Measurements from ENCODE around the gene GNAS-AS1.
A peak's percentile ranks its signal among the peaks of the same experiment; 100 is the strongest.

Gene GNAS-AS1

GRCh38 chr20:58888521-58889333, 38.0 kb upstream of the GNAS-AS1 start:
- H3K9me3 ChIP-seq (ENCODE audit: insufficient read depth, low read length) = no peaks in the 10 kb centered on the region
- H3F3A ChIP-seq (ENCODE audit: insufficient read depth) = peaks cover 23% of the 10 kb centered on the region
- no peaks in the 10 kb centered on the region for H3K27me3 ChIP-seq (ENCODE audit: low read length)
- H3K36me3 ChIP-seq (ENCODE audit: low read length) = no peaks in the 10 kb centered on the region; the same call in 1 of the 2 replicates
- H4K20me1 ChIP-seq (ENCODE audit: low read depth, low read length) = peaks cover 7% of the 10 kb centered on the region
- no peaks in the 10 kb centered on the region for H3K9me2 ChIP-seq (replicated peaks; ENCODE audit: insufficient read depth, low read length)
- H2AFZ ChIP-seq (ENCODE audit: low read depth, low read length, severe bottlenecking) = peak overlapping the region; percentile 63
- peak overlapping the region; percentile 74 for H3K4me3 ChIP-seq (ENCODE audit: insufficient read depth, low read length, poor library complexity, severe bottlenecking)
- H3K79me2 ChIP-seq (ENCODE audit: insufficient read depth, low read length) = peaks cover 22% of the 10 kb centered on the region
- H3K4me2 ChIP-seq (ENCODE audit: low read depth, low read length, poor library complexity, severe bottlenecking) = peak overlapping the region; percentile 75
- TF ChIP-seq CTCF (IDR thresholded peaks at IDR 0.05; ENCODE audit: insufficient read depth, low read length, poor library complexity, severe bottlenecking) (no peak), EZH2phosphoT487 (conservative IDR thresholded peaks at IDR 0.05; ENCODE audit: low read length) (no peak)
- peak overlapping the region; percentile 89 for H3K27ac ChIP-seq (ENCODE audit: low read depth, low read length)
- H3K9ac ChIP-seq (ENCODE audit: low read length) = peak overlapping the region; percentile 95

GRCh38 chr20:58888103-58888502, 37.4 kb upstream of the GNAS-AS1 start:
- Histone ChIP-seq H3K9me2 (replicated peaks; ENCODE audit: insufficient read depth, low read length) (no peaks in the 10 kb centered on the region), H3K4me3 (ENCODE audit: insufficient read depth, low read length, poor library complexity, severe bottlenecking) (peak overlapping the region; percentile 74), H3K9me3 (ENCODE audit: insufficient read depth, low read length) (no peaks in the 10 kb centered on the region), H3K27me3 (ENCODE audit: low read length) (no peaks in the 10 kb centered on the region), H3K27ac (ENCODE audit: low read depth, low read length) (peak overlapping the region; percentile 26; the same call in 1 of the 2 replicates), H3K9ac (ENCODE audit: low read length) (peak overlapping the region; percentile 95), H3K4me2 (ENCODE audit: low read depth, low read length, poor library complexity, severe bottlenecking) (peak overlapping the region; percentile 60), H3K36me3 (ENCODE audit: low read length) (no peaks in the 10 kb centered on the region; the same call in 1 of the 2 replicates), H2AFZ (ENCODE audit: low read depth, low read length, severe bottlenecking) (peak overlapping the region; percentile 63), H4K20me1 (ENCODE audit: low read depth, low read length) (0 out of 2 replicates have a peak, but pooled peaks cover under 1% of the 10 kb centered on the region), H3F3A (ENCODE audit: insufficient read depth) (peaks cover 17% of the 10 kb centered on the region; the same call in 1 of the 2 replicates), H3K79me2 (ENCODE audit: insufficient read depth, low read length) (peaks cover 16% of the 10 kb centered on the region)
- TF ChIP-seq EZH2phosphoT487 (conservative IDR thresholded peaks at IDR 0.05; ENCODE audit: low read length) (no peak), CTCF (IDR thresholded peaks at IDR 0.05; ENCODE audit: insufficient read depth, low read length, poor library complexity, severe bottlenecking) (no peak)

GRCh38 chr20:58886546-58886945, 35.8 kb upstream of the GNAS-AS1 start:
- no peaks in the 10 kb centered on the region for H3K9me2 ChIP-seq (replicated peaks; ENCODE audit: insufficient read depth, low read length)
- H3F3A ChIP-seq (ENCODE audit: insufficient read depth) = peaks cover 12% of the 10 kb centered on the region; the same call in 1 of the 2 replicates
- H3K27me3 ChIP-seq (ENCODE audit: low read length) = no peaks in the 10 kb centered on the region
- no peak overlapping the region for H3K4me2 ChIP-seq (ENCODE audit: low read depth, low read length, poor library complexity, severe bottlenecking)
- TF ChIP-seq CTCF (IDR thresholded peaks at IDR 0.05; ENCODE audit: insufficient read depth, low read length, poor library complexity, severe bottlenecking) (no peak), EZH2phosphoT487 (conservative IDR thresholded peaks at IDR 0.05; ENCODE audit: low read length) (no peak)
- no peak overlapping the region for H3K9ac ChIP-seq (ENCODE audit: low read length)
- H4K20me1 ChIP-seq (ENCODE audit: low read depth, low read length) = no peaks in the 10 kb centered on the region
- peaks cover 4% of the 10 kb centered on the region for H3K79me2 ChIP-seq (ENCODE audit: insufficient read depth, low read length)
- no peak overlapping the region for H2AFZ ChIP-seq (ENCODE audit: low read depth, low read length, severe bottlenecking)
- H3K36me3 ChIP-seq (ENCODE audit: low read length) = no peaks in the 10 kb centered on the region
- no peak overlapping the region for H3K4me3 ChIP-seq (ENCODE audit: insufficient read depth, low read length, poor library complexity, severe bottlenecking)
- H3K27ac ChIP-seq (ENCODE audit: low read depth, low read length) = no peak overlapping the region
- no peaks in the 10 kb centered on the region for H3K9me3 ChIP-seq (ENCODE audit: insufficient read depth, low read length)

Measured in SU-DHL-6 (cell line).